Lower leg skin (tissue), 4 donors: ENCODE data around the gene CPTP. TPM values are rescaled to one million over a fixed set of nuclear protein-coding genes. Genes with fewer than 3 reads are reported as not detected.

Experiments used
- DNase-seq, 2 donors: peaks; one replicate each; pipeline ENCODE4 v3.0.0-alpha.2; 2019; ENCODE audit warnings: low spot score in 2 of 2
- H3K4me3 ChIP-seq: fragments of 200-600 bp; sonication (generic); 2 replicates; pipeline ENCODE4 v1.5.1; 2017; ENCODE audit warnings: mild to moderate bottlenecking, low read depth; ENCODE audit not compliant: poor library complexity, severe bottlenecking
- CTCF ChIP-seq, 3 donors: fragments of 450-650 bp; IDR thresholded peaks; one replicate each; pipeline ENCODE4 v1.5.1; 2016; ENCODE audit warnings: antibody characterized with exemption in 3 of 3, mild to moderate bottlenecking in 3 of 3, moderate library complexity in 2 of 3
- POLR2A ChIP-seq, 2 donors: fragments of 450-650 bp; IDR thresholded peaks; one replicate each; pipeline ENCODE4 v1.6.1; 2016 to 2017; ENCODE audit warnings: antibody characterized with exemption in 2 of 2, mild to moderate bottlenecking in 1 of 2, moderate library complexity in 1 of 2
- WGBS, 2 donors: methylation state at CpG; one replicate each; pipeline ENCODE4 v1.1.5; 2018; 5-methylcytosine and 5-hydroxymethylcytosine counted together
- intact Hi-C: fragments of 100-400 bp; cut with DNase I; formaldehyde crosslinking; loops from one replicate; pipeline ENCODE4 v1.15.0; 2023; ENCODE audit warnings: low total_unique reads
- total RNA-seq, 4 donors: library from RNA; depleted of rRNA; stranded (reverse); fragments of >200 nt; gene quantifications; one replicate each; pipeline ENCODE4 v1.1.0, GENCODE V29; 2016

Gene CPTP
- total RNA-seq, 4 donors from 2014 or later = 51.0 to 62.9 (median 57.4) TPM

DNA sequence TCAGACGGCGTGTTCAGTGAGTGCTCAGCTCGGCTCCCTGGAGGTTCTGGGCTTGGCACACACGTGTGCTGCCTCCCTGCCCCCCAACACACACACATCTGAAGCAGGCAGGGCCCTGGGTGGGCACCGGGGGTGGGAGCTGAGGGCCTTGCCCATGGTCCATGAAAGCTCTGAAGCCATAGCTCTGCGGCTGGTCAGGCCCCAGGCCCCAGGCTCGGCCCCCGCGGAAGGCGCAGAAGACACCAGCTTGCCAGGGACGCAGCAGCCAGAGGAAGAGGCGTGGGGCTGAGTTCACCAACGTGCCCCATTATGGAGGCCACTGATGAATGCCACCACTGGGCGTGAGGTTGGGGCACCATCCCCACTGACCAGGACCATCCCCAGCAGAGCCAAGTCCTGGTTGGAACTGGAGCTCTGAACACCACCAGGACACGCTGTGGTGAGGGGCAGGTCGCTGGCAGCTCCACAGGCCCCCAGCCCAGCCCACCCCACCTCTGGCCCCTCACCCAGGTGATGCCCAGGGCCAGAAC is 46.2 kb downstream of the CPTP start:
- intact Hi-C loops = no loop called here
- 76 to 79% methylated on average over 12 to 15 of the region's 16 CpGs for WGBS, 2 donors
- no peak for DNase-seq
- H3K4me3 ChIP-seq = no peak overlapping the region
- TF ChIP-seq CTCF (IDR thresholded peaks at IDR 0.05) = no peak
- TF ChIP-seq POLR2A (IDR thresholded peaks at IDR 0.05) = no peak

GRCh38 chr1:1371364-1371745 is 46.8 kb downstream of the CPTP start:
- 40 to 41% methylated on average over 3 to 10 of the region's 12 CpGs for WGBS, 2 donors
- DNase-seq = no peak
- no peak for TF ChIP-seq POLR2A (IDR thresholded peaks at IDR 0.05)
- TF ChIP-seq CTCF (IDR thresholded peaks at IDR 0.05) = no peak
- H3K4me3 ChIP-seq = no peak overlapping the region
- intact Hi-C loops = no loop called here

- intact Hi-C loops = no loop called here
- TF ChIP-seq POLR2A (IDR thresholded peaks at IDR 0.05) (no peak), CTCF (IDR thresholded peaks at IDR 0.05) (peak in 1 of 3 donors; percentile 83)
- 24 to 29% methylated on average over 14 to 25 of the region's 26 CpGs for WGBS, 2 donors
- peak in 1 of 2 donors; percentile 95 for DNase-seq
- H3K4me3 ChIP-seq = no peak overlapping the region
Observed at GRCh38 chr1:1371746-1372711, 47.4 kb downstream of the CPTP start.

DNA sequence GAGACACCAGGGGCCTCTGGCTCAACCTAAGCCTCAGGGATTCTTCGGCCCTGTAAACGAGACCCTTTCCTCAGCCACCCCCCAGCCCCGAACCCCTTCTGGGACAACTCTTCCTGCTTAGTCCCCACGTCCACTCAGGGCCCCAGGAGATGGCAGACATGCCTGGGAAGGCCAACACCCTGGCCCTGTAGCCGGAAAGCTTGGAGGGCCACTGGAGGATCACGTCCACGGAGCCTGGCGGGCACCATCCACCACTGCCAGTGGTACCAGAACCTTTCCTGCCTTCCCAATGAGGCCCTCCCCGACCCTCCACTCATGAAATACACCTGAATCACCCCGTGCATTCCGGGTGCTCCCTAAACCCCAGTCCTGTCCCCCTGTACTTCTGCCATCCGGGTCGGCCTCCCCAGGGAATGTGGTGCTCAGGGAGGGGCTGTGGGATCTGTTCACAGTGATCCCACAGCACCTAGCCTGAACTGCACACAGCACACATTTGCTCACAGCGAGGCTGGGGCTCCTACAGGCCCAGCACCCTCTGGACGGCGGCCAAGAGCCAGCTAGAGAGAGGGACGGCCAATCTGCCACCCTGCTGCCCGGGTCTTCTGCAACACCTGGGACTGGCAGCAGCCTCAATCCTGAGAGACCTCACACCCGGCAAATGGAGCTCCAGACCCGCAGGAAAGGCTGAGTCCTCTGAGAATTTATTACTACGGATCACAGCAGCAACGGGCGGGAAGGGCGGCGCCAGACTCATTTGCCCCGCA is 48.6 kb downstream of the CPTP start:
- WGBS, 2 donors = 78 to 83% methylated on average over 15 to 26 of the region's 26 CpGs
- intact Hi-C loops = no loop called here
- DNase-seq = no peak
- TF ChIP-seq CTCF (IDR thresholded peaks at IDR 0.05) (no peak), POLR2A (IDR thresholded peaks at IDR 0.05) (no peak)
- no peak overlapping the region for H3K4me3 ChIP-seq

- WGBS, 2 donors = 44 to 51% methylated on average over 44 to 52 of the region's 52 CpGs
- intact Hi-C loops = no loop called here
- TF ChIP-seq POLR2A (IDR thresholded peaks at IDR 0.05) (no peak), CTCF (IDR thresholded peaks at IDR 0.05) (no peak)
- peak overlapping the region; percentile 92 for H3K4me3 ChIP-seq
- no peak for DNase-seq
Observed at GRCh38 chr1:1373815-1374588, 49.4 kb downstream of the CPTP start.
